ENCODE results near the gene RHOH.

DNA sequence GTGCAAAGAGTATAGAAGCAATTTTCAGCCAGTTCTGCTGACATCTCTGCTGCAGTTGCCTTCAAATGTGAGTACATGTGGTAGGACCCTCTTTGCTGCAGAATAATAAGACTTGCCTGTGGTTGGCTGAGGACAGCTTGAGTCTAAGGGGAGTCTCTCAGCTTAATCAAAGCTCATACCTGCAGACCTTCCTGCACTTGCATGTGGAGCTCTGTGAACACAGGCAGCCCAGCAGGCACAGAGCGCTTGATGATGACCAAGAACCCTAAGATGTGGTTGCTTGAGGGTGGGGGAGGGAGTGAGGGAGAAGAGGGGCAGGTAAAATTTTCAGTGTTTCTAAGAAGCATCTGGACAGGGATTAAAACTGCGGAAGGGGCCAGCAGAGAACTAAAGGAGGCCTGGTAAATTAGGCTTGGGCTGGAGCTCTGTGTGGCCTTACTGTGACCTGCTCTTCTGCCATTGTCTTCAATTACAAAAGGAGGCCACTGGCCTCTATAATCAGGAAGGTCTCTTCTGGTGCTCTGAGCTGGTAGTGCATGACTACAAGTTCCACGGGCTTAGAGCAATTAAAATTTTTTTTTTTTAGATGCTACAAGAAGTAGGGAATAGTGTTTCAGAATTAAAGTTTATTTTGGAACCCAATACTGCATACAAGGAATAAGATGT is 78.4 kb downstream of the RHOH start:
- TF ChIP-seq FOXM1 (IDR thresholded peaks at IDR 0.05; ENCODE audit: borderline replicate concordance) = no peak
- TF ChIP-seq SP1 (IDR thresholded peaks at IDR 0.05) = no peak
- no peak for TF ChIP-seq HDGF (IDR thresholded peaks at IDR 0.05; ENCODE audit: borderline replicate concordance)
- no peak for TF ChIP-seq ELF4 (IDR thresholded peaks at IDR 0.05)
- no peak for TF ChIP-seq TARDBP (IDR thresholded peaks at IDR 0.05)
- TF ChIP-seq ARNT (IDR thresholded peaks at IDR 0.05) = no peak
- no peak for TF ChIP-seq FOXK2 (IDR thresholded peaks at IDR 0.05)
- TF ChIP-seq SUZ12 (IDR thresholded peaks at IDR 0.05) = no peak

All from HEK293T (cell line).